Measurements from ENCODE around the gene DHODH. TPM values are rescaled to one million over a fixed set of nuclear protein-coding genes. Genes with fewer than 3 reads are reported as not detected.

Gene DHODH
- total and polyA plus RNA-seq, 2 of the 13 experiments (the other 11 are each of a cell fraction or from before 2014, with no cell fraction given), result 10.7 to 16.4 TPM

DNA sequence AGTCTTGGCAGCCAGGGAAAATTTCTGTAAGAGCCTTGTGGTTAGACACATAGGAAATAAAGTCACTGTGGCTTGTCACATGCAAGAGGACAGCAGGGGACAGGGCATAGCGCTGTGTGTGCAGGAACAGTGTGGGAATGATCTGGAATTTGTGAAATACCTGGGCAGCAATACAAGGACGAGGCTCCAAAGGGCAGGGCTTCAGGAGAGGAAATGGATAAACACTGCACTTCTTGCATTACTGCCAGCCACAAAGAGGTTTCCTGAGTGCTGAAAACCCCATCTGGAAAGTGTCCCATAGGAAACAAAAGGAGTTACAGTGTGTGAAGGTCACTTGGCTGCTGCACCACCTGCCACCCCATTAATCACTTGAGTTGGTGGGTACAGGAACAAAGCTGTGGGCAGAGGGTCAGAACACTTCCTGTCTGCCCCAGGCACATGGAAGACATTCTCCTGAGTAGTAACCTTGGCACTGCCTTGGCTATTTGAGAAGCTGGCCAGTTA lies 33.7 kb downstream of the DHODH start (continued):
- TF ChIP-seq NFE2L1 (CRISPR knock-in tag; IDR thresholded peaks at IDR 0.05; ENCODE audit: borderline replicate concordance) (no peak), ZNF552 (CRISPR knock-in tag; IDR thresholded peaks at IDR 0.05; ENCODE audit: borderline replicate concordance) (no peak), RBAK (CRISPR knock-in tag; IDR thresholded peaks at IDR 0.05) (0 out of 2 replicates have a peak, but pooled peaks have one; percentile 33), KAT8 (CRISPR knock-in tag; IDR thresholded peaks at IDR 0.05) (0 out of 2 replicates have a peak, but pooled peaks have one; percentile 23), NR2F6 (IDR thresholded peaks at IDR 0.05) (no peak), NR2F6 (CRISPR knock-in tag; IDR thresholded peaks at IDR 0.05) (peak; percentile 32; the same call in 1 of the 2 replicates), ZBTB7A (CRISPR knock-in tag; IDR thresholded peaks at IDR 0.05) (no peak), ZNF7 (CRISPR knock-in tag; IDR thresholded peaks at IDR 0.05) (peak; percentile 57), FOXP1 (IDR thresholded peaks at IDR 0.05) (no peak), FOXP1 (CRISPR knock-in tag; IDR thresholded peaks at IDR 0.05) (peak; percentile 43; the same call in 1 of the 2 replicates), RXRA (CRISPR knock-in tag; IDR thresholded peaks at IDR 0.05) (peak; percentile 17; the same call in 1 of the 2 replicates), NCOA2 (CRISPR knock-in tag; IDR thresholded peaks at IDR 0.05) (peak; percentile 16; the same call in 1 of the 2 replicates), ZNF614 (CRISPR knock-in tag; IDR thresholded peaks at IDR 0.05; ENCODE audit: borderline replicate concordance) (peak; percentile 37; the same call in 1 of the 2 replicates), MXD4 (CRISPR knock-in tag; IDR thresholded peaks at IDR 0.05) (0 out of 2 replicates have a peak, but pooled peaks have one; percentile 18), ZNF709 (CRISPR knock-in tag; IDR thresholded peaks at IDR 0.05) (no peak), ZNF350 (CRISPR knock-in tag; IDR thresholded peaks at IDR 0.05; ENCODE audit: borderline replicate concordance, low read depth) (no peak), ZNF460 (CRISPR knock-in tag; IDR thresholded peaks at IDR 0.05; ENCODE audit: borderline replicate concordance) (no peak), SP4 (CRISPR knock-in tag; IDR thresholded peaks at IDR 0.05) (0 out of 2 replicates have a peak, but pooled peaks have one; percentile 46), EEA1 (CRISPR knock-in tag; IDR thresholded peaks at IDR 0.05; ENCODE audit: borderline replicate concordance) (no peak), SRSF9 (IDR thresholded peaks at IDR 0.05; ENCODE audit: borderline replicate concordance, insufficient read depth, low read depth, low read length, poor library complexity, severe bottlenecking) (no peak), SOX13 (IDR thresholded peaks at IDR 0.05) (no peak), SOX13 (CRISPR knock-in tag; conservative IDR thresholded peaks at IDR 0.05 in 1 of 2, IDR thresholded peaks at IDR 0.05 in 1 of 2) (peak in 1 of 2 experiments; percentile 36; a peak in 1 of 4 replicates), KDM5B (CRISPR knock-in tag; IDR thresholded peaks at IDR 0.05; ENCODE audit: borderline replicate concordance) (no peak), ZNF292 (CRISPR knock-in tag; IDR thresholded peaks at IDR 0.05; ENCODE audit: borderline replicate concordance, low read depth) (peak; percentile 66; the same call in 1 of the 2 replicates)
- TF ChIP-seq, protein P1, sequence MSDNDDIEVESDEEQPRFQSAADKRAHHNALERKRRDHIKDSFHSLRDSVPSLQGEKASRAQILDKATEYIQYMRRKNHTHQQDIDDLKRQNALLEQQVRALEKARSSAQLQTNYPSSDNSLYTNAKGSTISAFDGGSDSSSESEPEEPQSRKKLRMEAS (IDR thresholded peaks at IDR 0.05), result peak; percentile 73
- TF ChIP-seq, protein P2, sequence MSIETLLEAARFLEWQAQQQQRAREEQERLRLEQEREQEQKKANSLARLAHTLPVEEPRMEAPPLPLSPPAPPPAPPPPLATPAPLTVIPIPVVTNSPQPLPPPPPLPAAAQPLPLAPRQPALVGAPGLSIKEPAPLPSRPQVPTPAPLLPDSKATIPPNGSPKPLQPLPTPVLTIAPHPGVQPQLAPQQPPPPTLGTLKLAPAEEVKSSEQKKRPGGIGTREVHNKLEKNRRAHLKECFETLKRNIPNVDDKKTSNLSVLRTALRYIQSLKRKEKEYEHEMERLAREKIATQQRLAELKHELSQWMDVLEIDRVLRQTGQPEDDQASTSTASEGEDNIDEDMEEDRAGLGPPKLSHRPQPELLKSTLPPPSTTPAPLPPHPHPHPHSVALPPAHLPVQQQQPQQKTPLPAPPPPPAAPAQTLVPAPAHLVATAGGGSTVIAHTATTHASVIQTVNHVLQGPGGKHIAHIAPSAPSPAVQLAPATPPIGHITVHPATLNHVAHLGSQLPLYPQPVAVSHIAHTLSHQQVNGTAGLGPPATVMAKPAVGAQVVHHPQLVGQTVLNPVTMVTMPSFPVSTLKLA (IDR thresholded peaks at IDR 0.05), result no peak
- TF ChIP-seq, protein P3, sequence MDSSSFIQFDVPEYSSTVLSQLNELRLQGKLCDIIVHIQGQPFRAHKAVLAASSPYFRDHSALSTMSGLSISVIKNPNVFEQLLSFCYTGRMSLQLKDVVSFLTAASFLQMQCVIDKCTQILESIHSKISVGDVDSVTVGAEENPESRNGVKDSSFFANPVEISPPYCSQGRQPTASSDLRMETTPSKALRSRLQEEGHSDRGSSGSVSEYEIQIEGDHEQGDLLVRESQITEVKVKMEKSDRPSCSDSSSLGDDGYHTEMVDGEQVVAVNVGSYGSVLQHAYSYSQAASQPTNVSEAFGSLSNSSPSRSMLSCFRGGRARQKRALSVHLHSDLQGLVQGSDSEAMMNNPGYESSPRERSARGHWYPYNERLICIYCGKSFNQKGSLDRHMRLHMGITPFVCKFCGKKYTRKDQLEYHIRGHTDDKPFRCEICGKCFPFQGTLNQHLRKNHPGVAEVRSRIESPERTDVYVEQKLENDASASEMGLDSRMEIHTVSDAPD (CRISPR knock-in tag; IDR thresholded peaks at IDR 0.05), result no peak
